IPS-18a (cell line): ENCODE results near the gene RFT1.

Source experiments
- H3K27ac ChIP-seq: one replicate; pipeline ENCODE4 v1.5.1; 2013; ENCODE audit warnings: low read length
- H3K27me3 ChIP-seq: one replicate; pipeline ENCODE4 v1.6.1; 2013; ENCODE audit warnings: mild to moderate bottlenecking, low read length; ENCODE audit not compliant: control insufficient read depth, insufficient read depth
- H3K36me3 ChIP-seq: one replicate; pipeline ENCODE4 v1.6.1; 2013; ENCODE audit warnings: low read depth, low read length; ENCODE audit not compliant: control insufficient read depth
- H3K4me1 ChIP-seq: one replicate; pipeline ENCODE4 v1.6.1; 2013; ENCODE audit warnings: low read depth, low read length; ENCODE audit not compliant: control insufficient read depth
- H3K4me3 ChIP-seq: one replicate; pipeline ENCODE4 v1.5.1; 2013; ENCODE audit warnings: low read length
- H3K9ac ChIP-seq: one replicate; pipeline ENCODE4 v1.6.1; 2013; ENCODE audit warnings: mild to moderate bottlenecking, low read length, moderate library complexity
- H3K9me3 ChIP-seq: one replicate; pipeline ENCODE4 v1.6.1; 2013; ENCODE audit warnings: low read depth, low read length; ENCODE audit not compliant: control insufficient read depth

Gene RFT1

GRCh38 chr3:53111822-53112221 is 18.4 kb downstream of the RFT1 start:
- H3K4me3 ChIP-seq = no peak overlapping the region
- no peaks in the 10 kb centered on the region for H3K27me3 ChIP-seq
- H3K27ac ChIP-seq = no peak overlapping the region
- H3K36me3 ChIP-seq = no peaks in the 10 kb centered on the region
- no peak overlapping the region for H3K9ac ChIP-seq
- no peaks in the 10 kb centered on the region for H3K9me3 ChIP-seq
- no peaks in the 10 kb centered on the region for H3K4me1 ChIP-seq

DNA sequence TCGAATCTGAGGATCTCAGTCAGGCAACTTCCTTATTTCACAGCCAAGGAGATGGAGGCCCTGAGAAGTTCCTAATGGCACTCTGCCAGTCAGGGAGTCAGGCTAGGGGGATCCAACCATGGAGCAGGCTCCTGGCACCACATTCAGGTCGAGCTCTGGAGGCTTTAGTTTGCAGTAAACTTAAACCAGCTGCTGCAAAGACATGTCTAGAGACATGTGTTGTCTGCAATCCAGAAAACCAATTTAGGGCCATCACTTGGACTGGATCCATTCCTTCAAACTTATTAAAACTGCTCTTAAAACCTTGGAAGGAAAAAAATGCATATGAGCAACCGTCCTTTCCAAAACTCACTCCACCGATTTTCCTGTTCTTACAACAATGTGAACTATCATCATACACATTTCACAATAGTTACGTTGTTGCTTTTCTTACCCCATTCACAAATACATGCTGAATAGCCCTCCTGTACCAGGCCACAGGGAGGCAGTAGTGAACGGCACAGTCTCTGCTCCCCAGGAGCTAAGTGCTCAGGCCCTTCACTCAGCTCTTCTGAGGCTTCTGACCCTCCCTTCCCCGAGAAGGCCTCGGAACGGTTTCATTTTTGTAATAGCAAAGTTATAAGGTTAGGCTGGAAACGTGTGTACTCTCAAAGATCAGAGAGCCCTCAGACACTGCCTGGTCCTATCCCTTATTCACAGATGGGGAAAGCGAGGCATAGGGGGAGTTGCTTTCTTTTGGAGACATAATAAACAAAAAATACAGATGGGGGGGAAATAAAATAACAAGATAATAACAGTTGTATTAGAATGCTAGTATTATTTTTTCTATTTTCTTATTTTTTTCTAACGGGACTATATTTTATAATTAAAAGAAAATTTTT is 20.1 kb downstream of the RFT1 start:
- Histone ChIP-seq H3K27me3 (no peaks in the 10 kb centered on the region), H3K4me3 (no peak overlapping the region), H3K9ac (no peak overlapping the region), H3K4me1 (no peaks in the 10 kb centered on the region), H3K9me3 (no peaks in the 10 kb centered on the region), H3K36me3 (no peaks in the 10 kb centered on the region), H3K27ac (no peak overlapping the region)

- Histone ChIP-seq H3K36me3 (peaks cover 6% of the 10 kb centered on the region), H3K9me3 (no peaks in the 10 kb centered on the region), H3K4me1 (no peaks in the 10 kb centered on the region), H3K27ac (no peak overlapping the region), H3K9ac (no peak overlapping the region), H3K4me3 (no peak overlapping the region), H3K27me3 (no peaks in the 10 kb centered on the region)
Measured at GRCh38 chr3:53109190-53109589, 21.0 kb downstream of the RFT1 start.

DNA sequence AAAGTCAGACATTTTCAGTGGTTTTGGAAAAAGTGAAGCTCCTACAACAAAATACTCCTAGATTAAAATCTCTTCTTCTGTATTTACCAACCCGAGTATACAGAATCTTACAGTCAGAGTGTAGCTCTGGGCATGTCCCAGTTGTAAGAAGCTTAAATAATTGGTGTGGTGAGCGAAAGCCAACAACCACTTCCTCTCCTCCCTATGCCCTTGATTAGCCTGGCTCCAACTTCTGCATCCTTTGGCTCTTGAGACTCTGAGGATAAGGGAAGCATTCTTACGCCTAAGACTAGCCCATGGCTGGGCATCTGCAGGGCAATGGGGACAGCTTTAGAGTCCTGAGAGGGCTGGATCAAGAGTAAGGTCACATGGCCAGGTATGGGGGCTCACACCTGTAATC is 25.5 kb downstream of the RFT1 start:
- H3K27me3 ChIP-seq = no peaks in the 10 kb centered on the region
- peaks cover 22% of the 10 kb centered on the region for H3K36me3 ChIP-seq
- no peaks in the 10 kb centered on the region for H3K9me3 ChIP-seq
- H3K4me1 ChIP-seq = no peaks in the 10 kb centered on the region
- H3K4me3 ChIP-seq = no peak overlapping the region
- H3K27ac ChIP-seq = no peak overlapping the region
- H3K9ac ChIP-seq = no peak overlapping the region

DNA sequence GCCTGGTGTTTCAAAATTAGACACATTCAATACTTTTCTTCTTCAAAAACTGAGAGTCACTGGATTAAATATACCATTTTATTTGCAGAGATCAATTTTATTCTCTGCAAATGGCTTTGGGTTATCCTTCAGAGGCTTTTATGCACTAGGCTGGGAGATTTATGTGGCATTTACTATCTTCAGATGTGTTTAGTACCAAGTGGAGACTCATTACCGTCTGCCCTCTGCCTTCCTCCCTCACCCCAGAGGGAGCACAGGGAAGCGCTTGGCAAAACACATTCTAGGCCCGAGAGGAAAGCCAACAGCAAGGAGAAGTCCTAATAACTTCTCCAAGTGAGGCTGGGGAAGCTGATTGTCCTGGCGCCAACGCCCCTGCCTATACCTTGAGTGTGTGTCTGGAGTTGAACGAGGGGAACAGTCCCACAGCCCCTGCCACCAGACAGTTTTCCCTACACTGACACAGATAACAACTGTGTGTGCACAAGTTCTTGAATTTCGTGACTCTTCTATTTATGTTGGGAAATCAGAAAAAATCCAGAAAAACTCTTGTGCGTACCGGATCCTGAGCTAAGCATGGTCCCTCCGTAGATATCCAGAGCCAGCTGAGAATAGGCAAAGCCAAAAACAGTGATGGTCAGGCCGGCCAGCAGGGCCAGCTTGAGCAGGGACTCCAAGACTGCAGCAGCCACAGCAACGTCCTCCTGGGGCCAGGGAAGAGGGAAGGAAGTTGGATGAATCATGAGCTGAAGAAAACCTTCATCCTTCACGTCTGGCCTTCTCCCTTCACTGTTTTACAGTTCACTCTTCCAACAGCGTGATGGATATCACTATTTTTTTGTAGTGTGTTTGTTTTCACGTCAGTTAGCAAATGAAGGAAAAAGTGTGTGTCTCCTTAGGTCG is 26.6 kb downstream of the RFT1 start:
- Histone ChIP-seq H3K27me3 (no peaks in the 10 kb centered on the region), H3K27ac (no peak overlapping the region), H3K9ac (no peak overlapping the region), H3K36me3 (peaks cover 27% of the 10 kb centered on the region), H3K4me3 (no peak overlapping the region), H3K4me1 (no peaks in the 10 kb centered on the region), H3K9me3 (no peaks in the 10 kb centered on the region)

- H3K4me1 ChIP-seq = no peaks in the 10 kb centered on the region
- H3K4me3 ChIP-seq = no peak overlapping the region
- H3K36me3 ChIP-seq = peaks cover 27% of the 10 kb centered on the region
- H3K27ac ChIP-seq = no peak overlapping the region
- H3K9ac ChIP-seq = no peak overlapping the region
- no peaks in the 10 kb centered on the region for H3K9me3 ChIP-seq
- no peaks in the 10 kb centered on the region for H3K27me3 ChIP-seq
Measured at GRCh38 chr3:53102601-53103147, 27.6 kb downstream of the RFT1 start.

GRCh38 chr3:53101956-53102355 is 28.3 kb downstream of the RFT1 start:
- H3K27me3 ChIP-seq = no peaks in the 10 kb centered on the region
- H3K9ac ChIP-seq = no peak overlapping the region
- H3K4me3 ChIP-seq = no peak overlapping the region
- H3K36me3 ChIP-seq = peaks cover 27% of the 10 kb centered on the region
- no peaks in the 10 kb centered on the region for H3K9me3 ChIP-seq
- H3K27ac ChIP-seq = no peak overlapping the region
- H3K4me1 ChIP-seq = no peaks in the 10 kb centered on the region

DNA sequence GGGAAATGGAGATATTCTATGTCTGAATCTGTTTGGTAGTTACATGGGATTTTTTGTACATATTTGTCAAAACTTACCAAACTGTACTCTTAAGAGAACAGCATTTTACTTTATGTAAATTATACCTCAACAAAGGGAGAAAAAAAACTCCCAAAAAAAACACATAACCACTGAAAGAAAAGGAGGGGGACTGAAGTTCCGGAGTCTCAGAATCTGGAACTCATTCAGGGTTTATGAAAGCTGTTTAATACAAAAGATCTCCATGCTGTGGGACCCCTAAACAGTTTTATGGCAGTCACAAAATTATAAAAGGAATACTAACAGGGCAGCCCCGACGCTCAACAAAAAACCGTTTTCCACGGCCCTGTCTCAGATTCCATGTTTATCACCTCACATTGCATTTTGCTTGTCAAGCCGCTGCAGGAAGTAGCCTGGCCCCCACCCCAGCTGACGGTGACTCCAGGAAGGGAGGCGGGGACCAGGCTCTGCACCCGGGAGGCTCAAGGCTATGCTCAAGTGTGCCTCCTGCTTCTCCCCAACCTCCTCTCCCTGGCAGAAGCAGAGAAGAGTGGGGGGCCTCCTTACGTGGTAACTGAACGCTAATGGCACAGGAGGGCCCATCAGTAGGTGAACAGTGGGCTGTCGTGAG is 29.3 kb downstream of the RFT1 start:
- no peak overlapping the region for H3K4me3 ChIP-seq
- H3K4me1 ChIP-seq = no peaks in the 10 kb centered on the region
- no peak overlapping the region for H3K9ac ChIP-seq
- no peaks in the 10 kb centered on the region for H3K9me3 ChIP-seq
- peaks cover 27% of the 10 kb centered on the region for H3K36me3 ChIP-seq
- no peak overlapping the region for H3K27ac ChIP-seq
- no peaks in the 10 kb centered on the region for H3K27me3 ChIP-seq

- Histone ChIP-seq H3K27me3 (no peaks in the 10 kb centered on the region), H3K9me3 (no peaks in the 10 kb centered on the region), H3K36me3 (peaks cover 13% of the 10 kb centered on the region), H3K27ac (no peak overlapping the region), H3K4me1 (no peaks in the 10 kb centered on the region), H3K4me3 (no peak overlapping the region), H3K9ac (no peak overlapping the region)
Measured at GRCh38 chr3:53097887-53098286, 32.3 kb downstream of the RFT1 start.

DNA sequence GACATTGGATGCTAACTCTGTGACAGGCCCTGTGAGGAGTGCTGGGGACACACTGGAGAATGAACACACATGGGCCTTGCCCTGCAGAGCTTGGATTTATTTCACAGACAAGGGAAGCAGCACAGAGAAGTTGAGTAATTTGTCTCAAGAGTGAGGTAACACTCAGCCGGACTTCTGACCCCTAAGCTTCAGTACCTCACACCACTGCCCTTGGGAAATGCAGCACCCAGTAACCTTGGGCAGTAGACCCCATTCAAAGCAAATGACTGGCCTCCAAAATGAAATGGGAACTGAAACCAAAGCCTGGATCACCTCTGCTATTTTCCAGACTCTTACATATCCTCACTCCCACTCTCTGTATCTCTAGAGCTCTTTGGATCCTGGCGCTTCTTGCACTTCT is 37.3 kb downstream of the RFT1 start:
- H3K27me3 ChIP-seq = no peaks in the 10 kb centered on the region
- no peak overlapping the region for H3K9ac ChIP-seq
- no peaks in the 10 kb centered on the region for H3K9me3 ChIP-seq
- no peaks in the 10 kb centered on the region for H3K4me1 ChIP-seq
- H3K36me3 ChIP-seq = peaks cover 15% of the 10 kb centered on the region
- H3K27ac ChIP-seq = no peak overlapping the region
- H3K4me3 ChIP-seq = no peak overlapping the region

GRCh38 chr3:53092216-53092615 is 38.0 kb downstream of the RFT1 start:
- no peak overlapping the region for H3K9ac ChIP-seq
- no peaks in the 10 kb centered on the region for H3K4me1 ChIP-seq
- no peaks in the 10 kb centered on the region for H3K9me3 ChIP-seq
- peaks cover 15% of the 10 kb centered on the region for H3K36me3 ChIP-seq
- no peak overlapping the region for H3K4me3 ChIP-seq
- no peak overlapping the region for H3K27ac ChIP-seq
- H3K27me3 ChIP-seq = no peaks in the 10 kb centered on the region
